ENCODE measurements around the gene DCLRE1B.

The DCLRE1B gene

DNA sequence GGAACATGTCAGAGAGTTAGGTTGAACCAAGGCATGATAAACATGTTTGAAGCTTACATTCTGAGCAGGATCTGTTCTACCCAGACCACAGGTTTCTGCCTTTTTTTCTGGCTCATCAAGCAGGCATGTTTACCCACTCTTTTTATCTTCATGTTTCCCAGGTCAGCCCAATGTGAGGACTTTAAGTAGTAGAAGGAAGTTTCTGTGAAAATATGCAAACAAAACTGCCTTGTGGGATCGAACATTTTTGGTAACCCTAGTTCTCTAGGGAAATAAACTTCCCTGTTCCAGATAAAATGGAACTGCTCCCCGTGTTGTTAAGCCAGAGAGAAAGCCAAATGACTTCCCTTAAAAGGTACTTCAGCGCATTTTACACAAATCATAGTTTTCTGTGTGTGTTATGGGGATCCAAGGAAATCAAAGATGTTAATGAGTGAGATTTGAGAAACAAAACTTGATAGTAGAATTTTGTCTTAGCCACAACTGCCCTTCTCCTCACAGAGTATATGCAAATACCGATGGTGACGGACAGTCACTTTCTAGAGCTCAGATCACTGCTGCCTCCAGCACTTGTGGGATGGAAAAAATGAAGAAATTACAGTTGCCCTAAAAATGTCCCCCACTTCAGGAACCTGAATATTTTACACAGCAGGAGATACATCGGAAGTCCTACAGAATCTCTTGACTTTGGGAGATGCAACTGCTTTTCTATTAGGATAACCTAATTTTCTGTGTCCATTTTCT, 23.2 kb downstream of the DCLRE1B start:
- peak; percentile 25 for DNase-seq (ENCODE audit: low spot score)

- peak; percentile 81 for DNase-seq (ENCODE audit: low spot score)
Measured at GRCh38 chr1:113928941-113929749, 24.0 kb downstream of the DCLRE1B start, which contains the start of gene HIPK1. TSS of gene HIPK1 (plus strand) at chr1:113929324.

- peak; percentile 30 for DNase-seq (ENCODE audit: low spot score)
Measured at GRCh38 chr1:113929750-113930498, 24.8 kb downstream of the DCLRE1B start.

DNA sequence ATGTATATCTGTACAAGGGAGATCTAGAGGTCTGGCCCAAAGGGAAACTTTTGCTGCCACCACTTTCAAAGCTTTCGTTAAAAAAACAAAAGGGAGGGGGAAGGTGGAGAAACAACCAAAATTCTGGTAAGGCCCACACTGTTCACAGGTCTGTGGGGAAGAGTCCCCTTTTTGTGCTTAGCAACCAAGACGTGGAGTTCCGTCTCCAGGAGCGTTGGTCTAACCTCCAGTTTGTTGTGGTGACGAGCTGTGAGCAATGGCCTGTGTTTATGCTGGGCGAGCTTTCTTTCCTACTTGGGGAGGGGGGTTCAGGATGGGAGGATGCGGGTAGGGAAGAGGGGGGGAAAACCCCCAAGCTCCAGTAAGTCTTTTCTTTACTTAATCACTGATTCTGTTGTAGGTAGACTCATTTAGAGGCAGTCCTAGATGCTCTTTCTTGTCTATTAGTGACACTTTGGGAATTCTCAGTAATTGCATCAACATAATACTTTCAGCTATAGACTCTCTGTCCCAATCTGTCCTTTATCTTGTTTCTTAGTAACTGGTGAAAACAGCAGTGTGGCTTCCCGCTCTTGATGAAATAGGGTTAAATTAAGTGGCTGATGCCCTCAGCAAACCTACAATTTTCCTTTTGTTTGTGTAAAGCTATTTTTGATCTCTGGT, 25.5 kb downstream of the DCLRE1B start:
- peak; percentile 50 for DNase-seq (ENCODE audit: low spot score)

GRCh38 chr1:113931451-113931851, 26.3 kb downstream of the DCLRE1B start:
- no peak for DNase-seq (ENCODE audit: low spot score)

- no peak for DNase-seq (ENCODE audit: low spot score)
Measured at GRCh38 chr1:113934006-113934405, 28.9 kb downstream of the DCLRE1B start.

DNA sequence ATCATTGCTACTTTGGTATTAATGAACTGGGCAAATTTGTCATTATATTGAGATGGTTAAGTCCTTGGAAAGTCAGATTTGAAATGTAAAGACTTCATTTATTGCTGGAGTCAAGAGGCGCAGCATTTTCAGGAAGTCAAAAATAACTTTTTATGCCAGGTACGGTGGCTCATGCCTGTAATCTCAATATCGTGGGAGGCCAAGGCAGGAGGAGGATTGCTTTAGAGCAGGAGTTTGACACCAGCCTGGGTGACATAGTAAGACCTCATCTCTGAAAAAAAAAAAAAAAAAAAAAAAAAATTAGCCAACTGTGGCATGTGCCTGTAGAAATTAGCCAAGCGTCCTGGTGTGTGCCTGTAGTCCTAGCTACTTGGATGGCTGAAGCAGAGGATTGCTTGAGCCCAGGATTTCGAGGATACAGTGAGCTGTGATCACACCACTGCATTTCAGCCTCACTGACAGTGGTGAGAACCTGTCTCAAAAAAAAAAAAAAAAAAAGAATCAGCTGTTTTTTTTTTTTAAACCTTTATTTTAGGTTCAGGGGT, 29.5 kb downstream of the DCLRE1B start:
- no peak for DNase-seq (ENCODE audit: low spot score)

GRCh38 chr1:113935176-113935575, 30.1 kb downstream of the DCLRE1B start:
- DNase-seq (ENCODE audit: low spot score), result no peak

GRCh38 chr1:113935970-113936369, 30.8 kb downstream of the DCLRE1B start:
- DNase-seq (ENCODE audit: low spot score), result no peak

GRCh38 chr1:113937146-113937545, 32.0 kb downstream of the DCLRE1B start:
- DNase-seq (ENCODE audit: low spot score), result no peak

DNA sequence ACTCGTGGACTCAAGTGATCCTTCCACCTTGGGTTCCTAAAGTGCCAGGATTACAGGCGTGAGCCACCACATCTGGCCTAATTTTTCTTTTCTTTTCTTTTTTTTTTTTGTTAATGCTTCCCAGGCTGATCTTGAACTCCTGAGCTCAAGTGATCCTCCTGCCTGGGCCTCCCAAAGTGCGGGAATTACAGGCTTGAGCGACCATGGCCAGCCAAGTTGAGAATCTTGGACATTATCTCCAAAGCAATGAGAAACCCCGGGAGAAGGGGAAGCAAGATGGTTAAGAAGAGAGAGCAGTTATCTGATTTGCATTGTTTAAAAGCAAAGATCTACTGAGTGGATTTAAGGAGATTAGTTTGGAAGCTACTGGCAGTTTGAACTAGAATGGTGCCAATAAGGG, 33.1 kb downstream of the DCLRE1B start:
- DNase-seq (ENCODE audit: low spot score), result no peak

DNA sequence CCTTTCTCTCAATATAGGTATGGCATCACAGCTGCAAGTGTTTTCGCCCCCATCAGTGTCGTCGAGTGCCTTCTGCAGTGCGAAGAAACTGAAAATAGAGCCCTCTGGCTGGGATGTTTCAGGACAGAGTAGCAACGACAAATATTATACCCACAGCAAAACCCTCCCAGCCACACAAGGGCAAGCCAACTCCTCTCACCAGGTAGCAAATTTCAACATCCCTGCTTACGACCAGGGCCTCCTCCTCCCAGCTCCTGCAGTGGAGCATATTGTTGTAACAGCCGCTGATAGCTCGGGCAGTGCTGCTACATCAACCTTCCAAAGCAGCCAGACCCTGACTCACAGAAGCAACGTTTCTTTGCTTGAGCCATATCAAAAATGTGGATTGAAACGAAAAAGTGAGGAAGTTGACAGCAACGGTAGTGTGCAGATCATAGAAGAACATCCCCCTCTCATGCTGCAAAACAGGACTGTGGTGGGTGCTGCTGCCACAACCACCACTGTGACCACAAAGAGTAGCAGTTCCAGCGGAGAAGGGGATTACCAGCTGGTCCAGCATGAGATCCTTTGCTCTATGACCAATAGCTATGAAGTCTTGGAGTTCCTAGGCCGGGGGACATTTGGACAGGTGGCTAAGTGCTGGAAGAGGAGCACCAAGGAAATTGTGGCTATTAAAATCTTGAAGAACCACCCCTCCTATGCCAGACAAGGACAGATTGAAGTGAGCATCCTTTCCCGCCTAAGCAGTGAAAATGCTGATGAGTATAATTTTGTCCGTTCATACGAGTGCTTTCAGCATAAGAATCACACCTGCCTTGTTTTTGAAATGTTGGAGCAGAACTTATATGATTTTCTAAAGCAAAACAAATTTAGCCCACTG, 35.5 kb downstream of the DCLRE1B start:
- no peak for DNase-seq (ENCODE audit: low spot score)

GRCh38 chr1:113941245-113941559, 36.1 kb downstream of the DCLRE1B start:
- DNase-seq (ENCODE audit: low spot score), result no peak

GRCh38 chr1:113942527-113942926, 37.4 kb downstream of the DCLRE1B start:
- DNase-seq (ENCODE audit: low spot score), result no peak

DNA sequence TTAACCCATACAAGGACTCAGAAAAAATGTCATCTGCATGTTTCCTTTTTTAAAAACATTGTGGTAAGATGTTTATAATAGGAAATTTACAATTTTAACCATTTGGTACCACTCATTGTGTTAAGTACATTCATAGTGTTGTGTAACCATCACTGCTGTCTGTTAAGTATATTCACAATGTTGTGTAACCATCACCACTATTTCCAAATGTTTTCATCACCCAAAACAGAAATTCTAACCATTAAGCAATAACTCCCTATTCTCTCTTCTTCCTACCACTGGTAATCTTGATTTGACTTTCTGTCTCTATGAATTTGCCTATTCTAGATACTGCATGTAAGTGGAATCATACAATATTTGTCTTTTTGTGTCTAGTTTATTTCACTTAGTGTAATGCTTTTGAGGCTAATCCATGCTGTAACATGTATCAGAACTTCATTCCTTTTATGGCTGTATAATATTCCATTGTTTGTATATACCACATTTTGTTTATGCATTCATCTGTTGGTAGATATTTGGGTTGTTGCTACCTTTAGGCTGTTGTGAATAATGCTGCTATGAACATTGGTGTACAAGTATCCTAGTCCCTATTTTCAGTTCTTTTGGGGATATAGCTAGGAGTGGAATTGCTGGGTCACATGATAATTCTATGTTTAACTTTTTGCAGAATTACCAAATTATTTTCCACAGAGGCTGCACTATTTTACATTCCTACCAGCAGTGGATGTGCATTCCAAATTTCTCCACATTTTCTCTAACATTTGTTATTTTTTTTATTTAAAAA, 38.1 kb downstream of the DCLRE1B start:
- no peak for DNase-seq (ENCODE audit: low spot score)

GRCh38 chr1:113945329-113945728, 40.2 kb downstream of the DCLRE1B start:
- DNase-seq (ENCODE audit: low spot score), result no peak

GRCh38 chr1:113946112-113946511, 41.0 kb downstream of the DCLRE1B start:
- DNase-seq (ENCODE audit: low spot score), result no peak

GRCh38 chr1:113946678-113947387, 41.7 kb downstream of the DCLRE1B start:
- DNase-seq (ENCODE audit: low spot score), result no peak

DNA sequence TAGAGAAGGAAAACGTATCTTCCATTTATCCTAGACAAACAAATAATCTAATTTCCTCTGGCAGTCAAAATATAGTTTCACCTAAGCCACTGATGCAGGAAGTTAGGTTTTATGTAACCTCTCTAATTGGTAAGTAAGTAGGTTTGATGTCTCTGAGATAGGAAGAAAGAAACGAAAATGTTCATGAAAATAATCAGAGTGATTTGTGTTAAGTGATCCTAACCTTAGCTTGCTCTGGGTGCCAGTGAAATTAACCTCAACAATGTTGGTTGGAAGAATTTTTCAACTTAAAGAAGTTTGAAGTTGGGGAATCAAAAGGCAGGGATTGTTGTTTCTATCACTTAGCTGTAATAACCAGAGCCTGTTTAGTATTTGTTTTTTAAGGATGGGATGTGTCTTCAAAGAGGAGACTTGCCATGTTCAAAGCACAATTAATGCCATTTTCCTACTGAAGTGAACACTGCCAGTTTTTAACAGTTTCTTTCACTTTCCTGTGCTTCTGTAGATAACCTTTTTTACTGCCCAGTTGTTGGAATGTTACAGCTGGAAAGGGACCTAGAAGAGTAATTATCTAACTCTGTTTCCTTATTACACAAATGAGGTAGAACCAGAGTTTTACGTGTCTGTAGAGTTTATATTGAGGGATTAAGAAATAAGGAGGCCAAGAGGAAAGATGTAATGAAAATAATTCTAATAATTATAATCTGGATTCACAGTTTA, 42.4 kb downstream of the DCLRE1B start:
- DNase-seq (ENCODE audit: low spot score), result no peak
